Mucosa of rectum (tissue), 2 donors: ENCODE results near the gene A4GALT.
A peak's percentile ranks its signal among the peaks of the same experiment; 100 is the strongest.
"Not testable (repeated sequence)": the region's sequence is repeated elsewhere in the genome, so short reads cannot be mapped to it uniquely, and the experiment has no call there.

Experiments
- H3K27ac ChIP-seq, 2 donors: one replicate each; pipeline ENCODE4 v1.7.0; 2013; ENCODE audit warnings: inconsistent platforms in 2 of 2, low read depth in 2 of 2, low read length in 2 of 2
- H3K27me3 ChIP-seq, 2 donors: one replicate each; pipeline ENCODE4 v1.7.0; 2013; ENCODE audit warnings: low read length in 2 of 2; ENCODE audit not compliant: control insufficient read depth in 2 of 2, insufficient read depth in 2 of 2
- H3K36me3 ChIP-seq, 2 donors: one replicate each; pipeline ENCODE4 v1.7.0; 2013; ENCODE audit warnings: low read length in 2 of 2; ENCODE audit not compliant: control insufficient read depth in 2 of 2, insufficient read depth in 2 of 2
- H3K4me1 ChIP-seq, 2 donors: one replicate each; pipeline ENCODE4 v1.7.0; 2013; ENCODE audit warnings: low read length in 2 of 2, mild to moderate bottlenecking in 1 of 2; ENCODE audit not compliant: control insufficient read depth in 2 of 2, insufficient read depth in 2 of 2
- H3K4me3 ChIP-seq, 2 donors: one replicate each; pipeline ENCODE4 v1.7.0; 2013; ENCODE audit warnings: low read length in 2 of 2
- H3K9ac ChIP-seq, 2 donors: one replicate each; pipeline ENCODE4 v1.7.0; 2013; ENCODE audit warnings: low read length in 2 of 2, low read depth in 1 of 2, mild to moderate bottlenecking in 1 of 2
- H3K9me3 ChIP-seq, 2 donors: one replicate each; pipeline ENCODE4 v1.7.0; 2013; ENCODE audit warnings: low read length in 2 of 2; ENCODE audit not compliant: control insufficient read depth in 2 of 2
- donor health status: healthy.
- donor health status: Normal muscosa, but diverticular disease.

Gene A4GALT

GRCh38 chr22:42742940-42743339 is 22.3 kb upstream of the A4GALT start:
- no peaks in the 10 kb centered on the region for H3K27me3 ChIP-seq
- H3K9ac ChIP-seq = no peak overlapping the region
- H3K4me1 ChIP-seq = peaks cover 0 to 2% of the 10 kb centered on the region in 2 donors
- H3K36me3 ChIP-seq = no peaks in the 10 kb centered on the region
- no peak overlapping the region for H3K4me3 ChIP-seq
- no peaks in the 10 kb centered on the region for H3K9me3 ChIP-seq
- H3K27ac ChIP-seq = peak overlapping the region; percentile 71 to 72

- not testable (repeated sequence) for H3K27me3 ChIP-seq, H3K27ac ChIP-seq, H3K9ac ChIP-seq, H3K36me3 ChIP-seq, H3K4me3 ChIP-seq, H3K4me1 ChIP-seq, H3K9me3 ChIP-seq
Observed at GRCh38 chr22:42740320-42740719, 19.6 kb upstream of the A4GALT start.

- H3K9me3 ChIP-seq = no peaks in the 10 kb centered on the region
- no peak overlapping the region for H3K4me3 ChIP-seq
- no peak overlapping the region for H3K9ac ChIP-seq
- H3K36me3 ChIP-seq = no peaks in the 10 kb centered on the region
- H3K27ac ChIP-seq = no peak overlapping the region
- H3K27me3 ChIP-seq = no peaks in the 10 kb centered on the region
- H3K4me1 ChIP-seq = no peaks in the 10 kb centered on the region
Observed at GRCh38 chr22:42734406-42734805, 13.7 kb upstream of the A4GALT start.

GRCh38 chr22:42733394-42733793 is 12.7 kb upstream of the A4GALT start:
- H3K9me3 ChIP-seq, H3K36me3 ChIP-seq, H3K9ac ChIP-seq, H3K27me3 ChIP-seq, H3K4me1 ChIP-seq, H3K27ac ChIP-seq, H3K4me3 ChIP-seq: not testable (repeated sequence)

GRCh38 chr22:42732081-42732480 is 11.4 kb upstream of the A4GALT start:
- no peaks in the 10 kb centered on the region for H3K27me3 ChIP-seq
- H3K9me3 ChIP-seq = no peaks in the 10 kb centered on the region
- no peaks in the 10 kb centered on the region for H3K36me3 ChIP-seq
- H3K27ac ChIP-seq = no peak overlapping the region
- H3K9ac ChIP-seq = no peak overlapping the region
- H3K4me1 ChIP-seq = no peaks in the 10 kb centered on the region
- no peak overlapping the region for H3K4me3 ChIP-seq

GRCh38 chr22:42726811-42727210 is 6.1 kb upstream of the A4GALT start:
- Histone ChIP-seq H3K9me3 (no peaks in the 10 kb centered on the region), H3K36me3 (no peaks in the 10 kb centered on the region), H3K9ac (no peak overlapping the region), H3K4me3 (no peak overlapping the region), H3K27me3 (peaks cover under 1% of the 10 kb centered on the region in 2 donors), H3K27ac (no peak overlapping the region), H3K4me1 (no peaks in the 10 kb centered on the region)

GRCh38 chr22:42725606-42726355 is 5.1 kb upstream of the A4GALT start:
- Histone ChIP-seq H3K36me3 (no peaks in the 10 kb centered on the region), H3K4me1 (peaks cover 0 to 3% of the 10 kb centered on the region in 2 donors), H3K4me3 (no peak overlapping the region), H3K27ac (no peak overlapping the region), H3K9me3 (no peaks in the 10 kb centered on the region), H3K9ac (no peak overlapping the region), H3K27me3 (peaks cover 9% of the 10 kb centered on the region in 2 donors)

- peaks cover 3 to 6% of the 10 kb centered on the region in 2 donors for H3K4me1 ChIP-seq
- no peak overlapping the region for H3K9ac ChIP-seq
Observed at GRCh38 chr22:42724062-42724461, 3.4 kb upstream of the A4GALT start.

GRCh38 chr22:42721045-42721434 is 370 bp upstream of the A4GALT start:
- H3K4me3 ChIP-seq = peak overlapping the region; percentile 50 to 69
- H3K36me3 ChIP-seq = no peaks in the 10 kb centered on the region
- H3K9ac ChIP-seq = no peak overlapping the region
- H3K4me1 ChIP-seq = peaks cover 3 to 12% of the 10 kb centered on the region in 2 donors
- no peaks in the 10 kb centered on the region for H3K9me3 ChIP-seq
- peak overlapping the region in 1 of 2 donors; percentile 43 for H3K27ac ChIP-seq
- H3K27me3 ChIP-seq = peaks cover 29 to 35% of the 10 kb centered on the region in 2 donors

More at GRCh38 chr22:42724062-42724461, 3.4 kb upstream of the A4GALT start:
- H3K4me3 ChIP-seq = no peak overlapping the region
- H3K9me3 ChIP-seq = no peaks in the 10 kb centered on the region
- no peak overlapping the region for H3K27ac ChIP-seq
- no peaks in the 10 kb centered on the region for H3K36me3 ChIP-seq
- H3K27me3 ChIP-seq = peaks cover 20% of the 10 kb centered on the region in 2 donors

GRCh38 chr22:42719656-42720262 is 911 bp downstream of the A4GALT start:
- Histone ChIP-seq H3K9me3 (no peaks in the 10 kb centered on the region), H3K9ac (peak overlapping the region; percentile 52 to 63), H3K36me3 (no peaks in the 10 kb centered on the region), H3K27ac (peak overlapping the region; percentile 54 to 67), H3K4me1 (peaks cover 3 to 12% of the 10 kb centered on the region in 2 donors), H3K27me3 (peaks cover 29 to 35% of the 10 kb centered on the region in 2 donors), H3K4me3 (peak overlapping the region; percentile 53 to 75)
